HepG2 (cell line): ENCODE data around the gene SLC25A47. TPM values are rescaled to one million over a fixed set of nuclear protein-coding genes. Genes with fewer than 3 reads are reported as not detected.
A peak's percentile ranks its signal among the peaks of the same experiment; 100 is the strongest.

Experiments used
- EEA1 ChIP-seq: sonication (generic); formaldehyde crosslinking; IDR thresholded peaks from 2 replicates; pipeline ENCODE4 v1.5.1; 2020; ENCODE audit warnings: mild to moderate bottlenecking, missing genetic modification reagents, borderline replicate concordance
- GLMP ChIP-seq: sonication (generic); formaldehyde crosslinking; IDR thresholded peaks from 2 replicates; pipeline ENCODE4 v1.9.0; 2021; ENCODE audit warnings: missing genetic modification reagents, mild to moderate bottlenecking, borderline replicate concordance
- PHF20 ChIP-seq: sonication (generic); formaldehyde crosslinking; IDR thresholded peaks from 2 replicates; pipeline ENCODE4 v1.5.0; 2020; ENCODE audit warnings: mild to moderate bottlenecking, missing genetic modification reagents
- PPARG ChIP-seq: conservative IDR thresholded peaks from 2 replicates; pipeline ENCODE4 v1.6.1; 2016; ENCODE audit warnings: missing biosample characterization, missing genetic modification reagents
- RNF219 ChIP-seq: sonication (generic); formaldehyde crosslinking; IDR thresholded peaks from 2 replicates; pipeline ENCODE4 v1.5.0; 2020; ENCODE audit warnings: mild to moderate bottlenecking, missing genetic modification reagents
- SKIL ChIP-seq: sonication (generic); formaldehyde crosslinking; IDR thresholded peaks from 2 replicates; pipeline ENCODE4 v1.8.0; 2022; ENCODE audit warnings: missing genetic modification reagents, mild to moderate bottlenecking, moderate library complexity, borderline replicate concordance
- SNAPC5 ChIP-seq: sonication (generic); formaldehyde crosslinking; IDR thresholded peaks from 2 replicates; pipeline ENCODE4 v1.8.1; 2023; ENCODE audit warnings: mild to moderate bottlenecking, missing genetic modification reagents, borderline replicate concordance
- ZBTB37 ChIP-seq: sonication (generic); formaldehyde crosslinking; IDR thresholded peaks from 2 replicates; pipeline ENCODE4 v1.4.0; 2020; ENCODE audit warnings: mild to moderate bottlenecking, missing genetic modification reagents
- ZFAT ChIP-seq: sonication (generic); formaldehyde crosslinking; conservative IDR thresholded peaks from 2 replicates; pipeline ENCODE4 v1.8.1; 2023; ENCODE audit warnings: missing genetic modification reagents, inconsistent platforms
- ZNF318 ChIP-seq: sonication (generic); formaldehyde crosslinking; IDR thresholded peaks from 2 replicates; pipeline ENCODE4 v1.4.0; 2020; ENCODE audit warnings: mild to moderate bottlenecking, missing genetic modification reagents
- ZNF670 ChIP-seq: sonication (generic); formaldehyde crosslinking; IDR thresholded peaks from 2 replicates; pipeline ENCODE4 v1.8.0; 2022; ENCODE audit warnings: mild to moderate bottlenecking, missing genetic modification reagents, borderline replicate concordance
- ZNF772 ChIP-seq: sonication (generic); formaldehyde crosslinking; IDR thresholded peaks from 2 replicates; pipeline ENCODE4 v1.5.0; 2020; ENCODE audit warnings: mild to moderate bottlenecking, missing genetic modification reagents
- polyA plus RNA-seq, 8 experiments: library from polyadenylated mRNA; depleted of rRNA in 3 of 8; stranded (reverse) in 7 of 8; unstranded in 1 of 8; fragments of >200 nt; fragmentation: Illumina TruSeq in 4 of 8; extraction: Trizol in 4 of 8; gene quantifications; 2 replicates each; pipeline versions ENCODE4 v1.2.1 to v1.2.3, GENCODE V29; 2011 to 2016; ENCODE audit warnings: low read depth in 4 of 8, missing spikeins in 1 of 8, mixed read lengths in 1 of 8; ENCODE audit not compliant: insufficient read depth in 1 of 8
- total RNA-seq, 5 experiments: library from RNA; depleted of rRNA; stranded (reverse); fragments of >200 nt; fragmentation: Illumina TruSeq; extraction: Trizol; gene quantifications; 2 replicates each; pipeline ENCODE4 v1.2.3, GENCODE V29; 2016; ENCODE audit warnings: low read depth in 1 of 5

The SLC25A47 gene
- total and polyA plus RNA-seq, 2 of the 13 experiments (the other 11 are each of a cell fraction or from before 2014, with no cell fraction given): 1.0 to 1.7 TPM

GRCh38 chr14:100375963-100376735 is 53.0 kb downstream of the SLC25A47 start, which contains the start of gene WDR25 (continued):
- TF ChIP-seq ZNF318 (CRISPR knock-in tag): no peak
- no peak for TF ChIP-seq GLMP (CRISPR knock-in tag)
- TF ChIP-seq SKIL (CRISPR knock-in tag): no peak
- peak; percentile 45; the same call in 1 of the 2 replicates for TF ChIP-seq PPARG
- TF ChIP-seq ZBTB37 (CRISPR knock-in tag): no peak
- TF ChIP-seq ZFAT (CRISPR knock-in tag): no peak
- TF ChIP-seq EEA1 (CRISPR knock-in tag): no peak
- no peak for TF ChIP-seq SNAPC5 (CRISPR knock-in tag)
- TF ChIP-seq ZNF772 (CRISPR knock-in tag): peak; percentile 49; the same call in 1 of the 2 replicates
- TF ChIP-seq ZNF670 (CRISPR knock-in tag): 0 out of 2 replicates have a peak, but pooled peaks have one; percentile 48
- TF ChIP-seq RNF219: no peak
- peak; percentile 95 for TF ChIP-seq PHF20
